PFSK-1 (cell line): ENCODE measurements around the gene SEPHS2. TPM values are rescaled to one million over a fixed set of nuclear protein-coding genes. Genes with fewer than 3 reads are reported as not detected.
A peak's percentile ranks its signal among the peaks of the same experiment; 100 is the strongest.

Experiments used
- FOXP2 ChIP-seq: optimal IDR thresholded peaks from 2 replicates; pipeline ENCODE3; 2011; ENCODE audit warnings: borderline replicate concordance, control low read depth, inconsistent platforms; ENCODE audit not compliant: insufficient read depth; ENCODE audit errors: extremely low read length, extremely low read depth
- POLR2AphosphoS5 ChIP-seq: IDR thresholded peaks from 2 replicates; pipeline ENCODE4 v1.6.1; 2012; ENCODE audit warnings: low read depth, mild to moderate bottlenecking, control low read depth, low read length, moderate library complexity
- REST ChIP-seq, 2 experiments: IDR thresholded peaks; 2 replicates each; pipeline versions ENCODE4 v1.6.1 to v1.8.0; 2011 to 2012; ENCODE audit warnings: low read depth in 2 of 2, low read length in 2 of 2, control low read depth in 1 of 2, inconsistent platforms in 1 of 2, mild to moderate bottlenecking in 1 of 2, moderate library complexity in 1 of 2; ENCODE audit not compliant: insufficient read depth in 1 of 2
- SIN3A ChIP-seq: IDR thresholded peaks from 2 replicates; pipeline ENCODE4 v1.6.1; 2012; ENCODE audit warnings: mild to moderate bottlenecking, low read length, moderate library complexity, borderline replicate concordance; ENCODE audit not compliant: insufficient read depth
- TAF1 ChIP-seq: IDR thresholded peaks from 2 replicates; pipeline ENCODE4 v1.6.1; 2012; ENCODE audit warnings: low read length, control low read depth, borderline replicate concordance; ENCODE audit not compliant: insufficient read depth
- polyA plus RNA-seq: library from polyadenylated mRNA; unstranded; fragments of >200 nt; gene quantifications from one replicate; pipeline ENCODE4 v1.2.1, GENCODE V29; 2012; ENCODE audit warnings: low read depth, missing spikeins; ENCODE audit not compliant: insufficient read length

Gene SEPHS2
- polyA plus RNA-seq: 44.7 TPM

GRCh38 chr16:30445408-30446202 lies at the start of gene SEPHS2:
SEPHS2 (minus strand) TSS chr16:30445874; CDS start chr16:30445727, 147 bp downstream.
- TF ChIP-seq POLR2AphosphoS5 (peak; percentile 95), FOXP2 (no peak), TAF1 (peak; percentile 84), REST (IDR thresholded peaks at IDR 0.05; ENCODE audit: insufficient read depth in 1 of 2, low read depth in 2 of 2, low read length in 2 of 2) (no peak), SIN3A (0 out of 2 replicates have a peak, but pooled peaks have one; percentile 12)

GRCh38 chr16:30494709-30495108 lies 49.0 kb upstream of the SEPHS2 start:
- no peak for TF ChIP-seq POLR2AphosphoS5
- TF ChIP-seq TAF1: no peak
- no peak for TF ChIP-seq REST (IDR thresholded peaks at IDR 0.05; ENCODE audit: insufficient read depth in 1 of 2, low read depth in 2 of 2, low read length in 2 of 2)
- TF ChIP-seq SIN3A: no peak
- TF ChIP-seq FOXP2: no peak

GRCh38 chr16:30493941-30494488 lies 48.3 kb upstream of the SEPHS2 start:
- no peak for TF ChIP-seq POLR2AphosphoS5
- no peak for TF ChIP-seq FOXP2
- no peak for TF ChIP-seq TAF1
- no peak for TF ChIP-seq REST (IDR thresholded peaks at IDR 0.05; ENCODE audit: insufficient read depth in 1 of 2, low read depth in 2 of 2, low read length in 2 of 2)
- no peak for TF ChIP-seq SIN3A

GRCh38 chr16:30491744-30492308 lies 46.2 kb upstream of the SEPHS2 start:
- peak; percentile 36 to 82; a peak in 2 of 4 replicates for TF ChIP-seq REST (IDR thresholded peaks at IDR 0.05; ENCODE audit: insufficient read depth in 1 of 2, low read depth in 2 of 2, low read length in 2 of 2)
- TF ChIP-seq POLR2AphosphoS5: no peak
